HepG2 (cell line): Measurements from ENCODE around the gene HSPA1A. TPM values are rescaled to one million over a fixed set of nuclear protein-coding genes. Genes with fewer than 3 reads are reported as not detected.

Experiments used
- AKAP8 ChIP-seq: sonication (generic); formaldehyde crosslinking; IDR thresholded peaks from 2 replicates; pipeline ENCODE4 v1.5.1; 2020; ENCODE audit warnings: mild to moderate bottlenecking, missing genetic modification reagents
- BCLAF1 ChIP-seq: fragments of 450-650 bp; IDR thresholded peaks from 2 replicates; pipeline ENCODE4 v1.6.1; 2017; ENCODE audit warnings: mild to moderate bottlenecking
- CBFB ChIP-seq: sonication (generic); formaldehyde crosslinking; IDR thresholded peaks from 2 replicates; pipeline ENCODE4 v1.4.0; 2020; ENCODE audit warnings: missing genetic modification reagents
- CBX5 ChIP-seq: sonication (generic); formaldehyde crosslinking; IDR thresholded peaks from 2 replicates; pipeline ENCODE4 v1.4.0; 2020; ENCODE audit warnings: missing genetic modification reagents, borderline replicate concordance
- FOXP4 ChIP-seq: sonication (generic); formaldehyde crosslinking; IDR thresholded peaks from 2 replicates; pipeline ENCODE4 v1.4.0; 2020; ENCODE audit warnings: missing genetic modification reagents
- HMG20B ChIP-seq: conservative IDR thresholded peaks from 2 replicates; pipeline ENCODE4 v1.6.1; 2016; ENCODE audit warnings: missing genetic modification reagents, missing compliant biosample characterization
- MAF1 ChIP-seq: sonication (generic); formaldehyde crosslinking; IDR thresholded peaks from 2 replicates; pipeline ENCODE4 v1.5.0; 2020; ENCODE audit warnings: missing genetic modification reagents, borderline replicate concordance
- RBM22 ChIP-seq: fragments of 200-400 bp; formaldehyde crosslinking; optimal IDR thresholded peaks from 2 replicates; pipeline ENCODE3; 2017; ENCODE audit warnings: mild to moderate bottlenecking, low read length, moderate library complexity
- RCOR2 ChIP-seq: IDR thresholded peaks from 2 replicates; pipeline ENCODE4 v1.6.1; 2016; ENCODE audit warnings: missing biosample characterization, missing genetic modification reagents
- SOX6 ChIP-seq, 2 experiments: fragments of 450-650 bp in 1 of 2; sonication (generic) in 1 of 2; formaldehyde crosslinking in 1 of 2; IDR thresholded peaks; 2 replicates each; pipeline versions ENCODE4 v1.4.0 to v1.6.1; 2017 to 2020; ENCODE audit warnings: antibody characterized with exemption in 1 of 2, mild to moderate bottlenecking in 1 of 2, missing genetic modification reagents in 1 of 2
- ZBTB38 ChIP-seq: sonication (generic); formaldehyde crosslinking; IDR thresholded peaks from 2 replicates; pipeline ENCODE4 v1.5.1; 2020; ENCODE audit warnings: mild to moderate bottlenecking, missing genetic modification reagents
- ZBTB8A ChIP-seq: sonication (generic); formaldehyde crosslinking; IDR thresholded peaks from 2 replicates; pipeline ENCODE4 v1.4.0; 2020; ENCODE audit warnings: mild to moderate bottlenecking, low read depth, missing genetic modification reagents, borderline replicate concordance
- ZNF703 ChIP-seq: sonication (generic); formaldehyde crosslinking; IDR thresholded peaks from 2 replicates; pipeline ENCODE4 v1.5.1; 2020; ENCODE audit warnings: missing genetic modification reagents, mild to moderate bottlenecking, moderate library complexity, borderline replicate concordance
- ZNF709 ChIP-seq: sonication (generic); formaldehyde crosslinking; IDR thresholded peaks from 2 replicates; pipeline ENCODE4 v1.5.0; 2020; ENCODE audit warnings: mild to moderate bottlenecking, missing genetic modification reagents
- ZNF839 ChIP-seq: sonication (generic); formaldehyde crosslinking; IDR thresholded peaks from 2 replicates; pipeline ENCODE4 v1.4.0; 2020; ENCODE audit warnings: missing genetic modification reagents, mild to moderate bottlenecking, borderline replicate concordance
- ZSCAN20 ChIP-seq: sonication (generic); formaldehyde crosslinking; IDR thresholded peaks from 2 replicates; pipeline ENCODE4 v1.4.0; 2020; ENCODE audit warnings: missing genetic modification reagents, mild to moderate bottlenecking, borderline replicate concordance
- polyA plus RNA-seq, 8 experiments: library from polyadenylated mRNA; depleted of rRNA in 3 of 8; stranded (reverse) in 7 of 8; unstranded in 1 of 8; fragments of >200 nt; fragmentation: Illumina TruSeq in 4 of 8; extraction: Trizol in 4 of 8; gene quantifications; 2 replicates each; pipeline versions ENCODE4 v1.2.1 to v1.2.3, GENCODE V29; 2011 to 2016; ENCODE audit warnings: low read depth in 4 of 8, missing spikeins in 1 of 8, mixed read lengths in 1 of 8; ENCODE audit not compliant: insufficient read depth in 1 of 8
- total RNA-seq, 5 experiments: library from RNA; depleted of rRNA; stranded (reverse); fragments of >200 nt; fragmentation: Illumina TruSeq; extraction: Trizol; gene quantifications; 2 replicates each; pipeline ENCODE4 v1.2.3, GENCODE V29; 2016; ENCODE audit warnings: low read depth in 1 of 5
- TF ChIP-seq, protein P1 (sequence below): sonication (generic); formaldehyde crosslinking; IDR thresholded peaks from 2 replicates; pipeline ENCODE4 v1.4.0; 2020; ENCODE audit warnings: missing genetic modification reagents

The HSPA1A gene
- total and polyA plus RNA-seq, 2 of the 13 experiments (the other 11 are each of a cell fraction or from before 2014, with no cell fraction given) = 44.5 to 85.0 TPM

DNA sequence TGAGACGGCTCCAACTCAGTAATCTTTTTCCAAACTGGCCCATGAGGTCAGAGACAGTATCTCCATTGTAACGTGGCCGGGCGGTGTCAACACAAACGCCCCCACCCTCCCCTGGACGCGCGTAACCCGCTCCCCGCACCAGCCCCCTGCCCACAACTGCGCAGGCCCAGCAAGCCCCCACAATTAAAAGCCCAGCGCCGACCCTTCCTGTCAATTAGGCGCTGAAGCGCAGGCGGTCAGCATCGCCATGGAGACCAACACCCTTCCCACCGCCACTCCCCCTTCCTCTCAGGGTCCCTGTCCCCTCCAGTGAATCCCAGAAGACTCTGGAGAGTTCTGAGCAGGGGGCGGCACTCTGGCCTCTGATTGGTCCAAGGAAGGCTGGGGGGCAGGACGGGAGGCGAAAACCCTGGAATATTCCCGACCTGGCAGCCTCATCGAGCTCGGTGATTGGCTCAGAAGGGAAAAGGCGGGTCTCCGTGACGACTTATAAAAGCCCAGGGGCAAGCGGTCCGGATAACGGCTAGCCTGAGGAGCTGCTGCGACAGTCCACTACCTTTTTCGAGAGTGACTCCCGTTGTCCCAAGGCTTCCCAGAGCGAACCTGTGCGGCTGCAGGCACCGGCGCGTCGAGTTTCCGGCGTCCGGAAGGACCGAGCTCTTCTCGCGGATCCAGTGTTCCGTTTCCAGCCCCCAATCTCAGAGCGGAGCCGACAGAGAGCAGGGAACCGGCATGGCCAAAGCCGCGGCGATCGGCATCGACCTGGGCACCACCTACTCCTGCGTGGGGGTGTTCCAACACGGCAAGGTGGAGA is at the start of gene HSPA1A, which contains the start of gene HSPA1L (continued):
- TF ChIP-seq, protein P1, sequence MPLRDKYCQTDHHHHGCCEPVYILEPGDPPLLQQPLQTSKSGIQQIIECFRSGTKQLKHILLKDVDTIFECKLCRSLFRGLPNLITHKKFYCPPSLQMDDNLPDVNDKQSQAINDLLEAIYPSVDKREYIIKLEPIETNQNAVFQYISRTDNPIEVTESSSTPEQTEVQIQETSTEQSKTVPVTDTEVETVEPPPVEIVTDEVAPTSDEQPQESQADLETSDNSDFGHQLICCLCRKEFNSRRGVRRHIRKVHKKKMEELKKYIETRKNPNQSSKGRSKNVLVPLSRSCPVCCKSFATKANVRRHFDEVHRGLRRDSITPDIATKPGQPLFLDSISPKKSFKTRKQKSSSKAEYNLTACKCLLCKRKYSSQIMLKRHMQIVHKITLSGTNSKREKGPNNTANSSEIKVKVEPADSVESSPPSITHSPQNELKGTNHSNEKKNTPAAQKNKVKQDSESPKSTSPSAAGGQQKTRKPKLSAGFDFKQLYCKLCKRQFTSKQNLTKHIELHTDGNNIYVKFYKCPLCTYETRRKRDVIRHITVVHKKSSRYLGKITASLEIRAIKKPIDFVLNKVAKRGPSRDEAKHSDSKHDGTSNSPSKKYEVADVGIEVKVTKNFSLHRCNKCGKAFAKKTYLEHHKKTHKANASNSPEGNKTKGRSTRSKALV (CRISPR knock-in tag) = no peak
- TF ChIP-seq SOX6 (IDR thresholded peaks at IDR 0.05) (no peak), SOX6 (CRISPR knock-in tag; IDR thresholded peaks at IDR 0.05) (peak; percentile 20; the same call in 1 of the 2 replicates), ZSCAN20 (no peak), RBM22 (no peak), FOXP4 (CRISPR knock-in tag) (no peak), MAF1 (CRISPR knock-in tag) (no peak), ZNF703 (no peak), CBX5 (no peak), ZBTB38 (CRISPR knock-in tag) (peak; percentile 89), HMG20B (CRISPR knock-in tag) (peak; percentile 58; the same call in 1 of the 2 replicates), AKAP8 (CRISPR knock-in tag) (no peak), BCLAF1 (no peak), CBFB (CRISPR knock-in tag) (no peak), ZNF709 (CRISPR knock-in tag) (no peak; the same call in 1 of the 2 replicates), ZNF839 (no peak), RCOR2 (no peak), ZBTB8A (CRISPR knock-in tag) (no peak)
